GM21528 (cell line): ENCODE measurements around the gene PRPF6.
A peak's percentile ranks its signal among the peaks of the same experiment; 100 is the strongest.

Experiments used
- ATAC-seq: cut with Tn5 transposase; IDR thresholded peaks from one replicate; pipeline ENCODE4 v1.9.1; 2021; ENCODE audit warnings: mild to moderate bottlenecking, moderate library complexity; ENCODE audit not compliant: unreplicated experiment, low FRiP score

The PRPF6 gene

DNA sequence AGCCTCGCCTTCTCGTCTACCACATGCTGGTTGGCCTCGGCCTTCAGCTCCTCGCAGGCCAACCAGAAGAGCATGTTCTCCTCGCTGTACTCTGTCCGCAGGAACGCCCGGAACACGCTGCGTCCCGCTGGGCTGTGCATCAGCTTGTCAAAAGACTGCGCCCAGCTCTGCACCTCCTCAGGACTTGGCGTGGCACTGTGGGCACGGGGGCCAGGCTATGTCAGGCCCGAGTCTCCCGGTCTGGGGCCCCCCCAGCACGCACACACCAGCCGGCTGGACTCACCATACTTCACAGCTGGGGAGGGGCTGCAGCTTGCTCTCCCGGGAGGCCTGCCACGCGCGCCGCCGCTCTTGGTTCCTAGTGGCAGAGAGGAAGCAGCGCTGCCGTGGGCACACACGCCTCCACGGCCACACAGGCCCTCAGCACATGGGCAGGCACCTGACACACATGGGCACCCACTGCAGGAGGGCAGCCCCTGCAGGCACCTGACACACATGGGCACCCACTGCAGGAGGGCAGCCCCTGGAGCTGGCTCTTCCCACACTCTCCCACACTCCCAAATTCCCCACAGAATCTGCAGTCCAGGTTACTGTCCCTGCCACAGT is 93.4 kb downstream of the PRPF6 start:
- ATAC-seq: no peak

DNA sequence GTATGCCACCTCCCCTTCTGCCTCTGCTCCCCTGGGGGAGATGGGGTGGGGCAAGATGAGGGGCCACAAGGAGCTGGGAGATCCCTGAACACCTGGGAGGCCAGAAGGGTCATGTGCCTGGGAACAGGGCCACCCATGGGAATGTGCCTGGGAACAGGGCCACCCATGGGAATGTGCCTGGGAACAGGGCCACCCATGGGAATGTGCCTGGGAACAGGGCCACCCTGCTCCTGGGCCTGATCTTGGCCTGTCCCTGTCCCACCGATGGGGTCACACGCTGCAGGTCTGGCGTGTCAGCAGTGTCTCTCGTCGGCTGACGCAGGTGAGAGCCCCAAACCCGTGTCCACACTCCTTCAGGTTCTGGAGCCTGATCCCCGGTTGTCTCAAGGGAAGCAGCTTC is 94.0 kb downstream of the PRPF6 start:
- no peak for ATAC-seq

DNA sequence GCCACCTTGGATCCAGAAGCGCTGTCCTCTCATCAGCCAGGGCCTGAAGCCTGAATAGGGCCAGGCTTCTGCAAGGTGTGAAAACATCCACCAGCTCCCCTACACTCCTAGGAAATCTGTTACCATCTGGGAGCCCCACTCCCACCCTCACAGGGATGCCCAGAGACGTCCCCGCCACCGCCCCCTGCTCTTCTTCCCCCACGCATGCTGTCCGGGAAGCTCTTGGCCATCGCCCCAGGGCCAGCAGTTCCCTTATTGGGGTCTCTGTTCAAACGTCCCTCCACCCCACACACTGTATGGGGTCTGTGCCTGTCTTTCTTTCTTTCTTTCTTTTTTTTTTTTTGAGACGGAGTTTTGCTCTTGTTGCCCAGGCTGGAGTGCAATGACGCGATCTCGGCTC is 94.6 kb downstream of the PRPF6 start:
- no peak for ATAC-seq

DNA sequence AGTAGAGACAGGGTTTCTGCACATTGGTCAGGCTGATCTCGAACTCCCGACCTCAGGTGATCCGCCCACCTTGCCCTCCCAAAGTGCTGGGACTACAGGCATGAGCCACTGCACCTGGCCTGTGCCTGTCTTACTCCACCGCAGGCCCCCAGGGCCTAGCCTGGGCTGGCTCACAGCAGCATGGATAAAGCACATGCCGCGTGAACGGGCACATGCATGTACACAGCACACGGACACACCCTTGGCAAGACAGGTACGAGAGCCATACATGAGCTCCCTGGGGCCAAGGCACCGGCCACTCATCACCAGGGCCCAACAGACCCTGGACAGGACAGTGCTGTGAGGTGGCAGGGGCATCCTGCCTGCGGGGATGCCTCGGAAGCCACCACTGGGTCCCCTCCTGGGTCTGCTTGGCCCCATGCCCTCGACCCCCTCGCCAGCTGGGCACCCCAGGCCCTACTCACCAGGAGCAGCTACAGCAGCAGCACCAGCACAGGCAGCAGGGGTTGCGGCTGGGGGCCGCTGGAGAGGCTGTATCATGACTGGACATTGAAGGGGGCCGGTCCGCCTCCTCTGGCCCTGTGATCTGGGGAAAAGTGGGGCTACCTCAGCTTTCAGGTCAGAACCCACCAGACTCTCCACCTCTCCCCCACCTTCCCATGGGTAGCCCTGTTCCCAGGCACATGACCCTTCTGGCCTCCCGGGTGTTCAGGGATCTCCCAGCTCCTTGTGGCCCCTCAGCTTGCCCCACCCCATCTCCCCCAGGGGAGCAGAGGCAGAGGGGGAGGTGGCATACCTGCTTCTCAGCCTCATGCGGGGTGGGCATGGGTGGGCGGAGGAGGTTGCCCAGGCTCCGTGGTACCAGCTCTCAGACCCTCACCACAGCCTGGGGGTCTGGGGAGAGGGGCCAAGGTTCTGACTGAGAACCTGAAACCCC is 95.4 kb downstream of the PRPF6 start:
- no peak for ATAC-seq

DNA sequence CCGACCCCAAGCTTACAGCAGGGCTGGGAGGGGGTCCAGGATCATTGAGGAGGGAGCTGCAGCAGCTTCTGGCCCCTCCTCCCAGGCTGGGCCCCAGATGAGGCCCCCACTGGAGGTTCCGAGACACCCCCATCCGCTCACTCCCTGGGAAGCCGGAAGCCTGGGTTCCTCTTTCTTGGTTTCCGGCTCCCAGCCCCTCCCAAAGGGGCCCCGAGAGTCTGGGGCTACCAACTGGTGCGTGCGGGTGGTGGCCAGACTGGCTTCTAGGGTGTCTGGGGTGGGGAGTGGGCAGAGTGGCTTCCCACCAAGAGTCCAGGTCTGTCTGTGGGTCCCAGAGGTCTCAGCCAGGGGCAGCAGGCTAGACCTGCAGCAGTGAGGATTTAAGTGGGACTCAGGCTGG is 96.2 kb downstream of the PRPF6 start:
- no peak for ATAC-seq

DNA sequence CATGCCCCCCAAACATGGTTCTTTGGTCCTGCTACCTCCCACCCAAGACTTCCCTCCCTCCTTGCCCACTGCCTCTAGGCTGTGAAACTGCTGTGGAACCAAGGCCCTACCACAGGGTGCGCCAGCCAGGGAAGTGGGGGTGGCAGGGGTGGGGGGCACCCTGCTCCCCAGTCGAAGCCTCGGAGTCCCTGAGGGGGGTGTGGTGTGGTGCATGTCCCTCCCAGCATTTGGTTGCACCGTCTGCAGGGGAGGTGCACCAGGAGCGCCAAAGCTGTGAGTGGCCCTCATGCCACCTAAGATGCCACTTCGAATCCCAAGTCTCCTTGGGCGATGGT is 96.6 kb downstream of the PRPF6 start:
- no peak for ATAC-seq

DNA sequence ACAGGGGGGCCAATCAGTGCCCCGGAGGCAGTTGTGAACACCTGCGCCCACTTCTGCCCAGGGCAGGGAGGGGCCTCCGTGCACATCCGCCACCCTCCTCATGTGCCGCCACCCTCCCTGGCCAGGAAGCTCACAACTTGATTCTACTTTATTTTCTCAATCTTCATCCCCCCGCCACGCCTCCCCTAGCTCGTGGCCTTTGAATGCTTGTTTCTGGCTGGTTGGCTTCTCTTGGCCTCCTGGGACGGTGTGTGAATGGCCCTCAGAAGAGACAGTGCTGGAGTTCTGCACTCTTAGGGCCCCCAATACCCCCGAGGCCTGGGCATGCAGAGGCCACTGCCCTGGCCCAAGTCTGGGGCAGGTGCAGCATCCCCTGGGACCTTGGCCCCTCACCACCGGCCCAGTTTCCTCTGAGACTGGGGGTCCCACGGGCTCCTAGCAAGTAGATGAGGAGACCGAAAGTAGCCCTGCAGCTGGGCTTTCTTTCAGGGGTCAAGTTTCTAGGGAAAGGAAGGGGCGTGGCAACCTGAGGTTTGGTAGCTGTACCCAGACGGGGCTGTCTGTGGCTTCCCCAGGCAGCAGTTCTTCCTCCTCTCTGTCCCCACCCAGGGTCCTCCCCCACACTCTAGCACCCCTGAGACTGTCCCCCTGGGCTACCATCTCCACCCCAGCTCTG is 97.1 kb downstream of the PRPF6 start:
- ATAC-seq: no peak

DNA sequence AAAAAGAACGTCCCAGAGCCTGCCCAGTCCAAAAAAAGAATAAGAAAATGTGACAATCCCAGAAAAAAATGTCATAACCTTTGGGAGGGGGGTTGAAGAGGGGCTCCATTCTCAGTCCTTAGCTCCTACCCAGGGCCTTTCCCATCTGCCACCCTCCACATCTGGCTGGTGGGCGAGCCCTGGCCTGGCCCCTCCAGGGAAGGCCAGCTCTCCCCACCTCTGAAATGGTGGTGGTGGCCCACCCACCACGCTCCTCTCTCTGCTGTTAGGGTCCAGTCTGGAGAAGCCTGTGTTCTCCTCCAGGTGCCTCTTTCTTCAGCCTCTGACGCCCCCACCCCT is 98.0 kb downstream of the PRPF6 start:
- no peak for ATAC-seq

DNA sequence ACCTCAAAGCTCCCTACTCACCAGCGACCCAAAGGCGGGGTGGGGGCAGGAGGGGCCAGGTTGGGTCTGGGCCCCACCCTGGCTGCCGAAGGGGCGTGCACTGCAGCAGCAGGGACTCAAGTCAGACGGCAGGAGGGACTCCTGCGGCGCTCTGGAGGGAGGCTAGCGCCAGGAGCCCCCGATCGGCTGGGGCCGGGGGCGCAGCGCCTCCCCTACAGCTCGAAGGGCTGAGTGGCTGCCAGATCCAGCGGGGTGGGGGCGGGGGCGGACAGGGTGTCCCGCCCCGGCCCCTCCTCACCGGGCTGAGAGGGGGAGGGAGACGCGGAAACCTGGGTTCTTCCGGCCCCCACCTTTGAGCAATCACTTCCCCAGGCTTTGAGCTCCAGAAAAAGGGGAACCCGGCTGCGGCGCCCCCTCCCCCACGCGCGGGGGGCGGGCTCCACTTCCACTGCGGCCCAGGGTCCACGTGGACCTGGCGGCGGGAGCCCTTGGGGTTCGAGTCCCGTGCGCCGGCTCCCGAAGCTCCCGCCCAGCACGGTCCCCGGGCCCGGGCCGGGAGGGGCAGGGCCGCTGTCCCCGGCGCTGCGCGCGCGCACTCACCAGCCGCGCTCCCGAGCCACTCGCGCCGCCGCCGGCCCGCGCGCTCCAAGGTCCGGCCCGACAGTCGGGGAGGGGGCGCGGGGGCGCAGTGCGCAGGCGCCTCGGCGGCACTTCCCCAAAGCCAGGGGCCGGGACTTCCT is 98.5 kb downstream of the PRPF6 start, which contains the start of gene RGS19:
TSS of gene RGS19 (minus strand) at position 246 of the 740 bp plus-strand sequence. CDS start 2,632 bp downstream, outside the sequence.
- peak; percentile 40 for ATAC-seq

DNA sequence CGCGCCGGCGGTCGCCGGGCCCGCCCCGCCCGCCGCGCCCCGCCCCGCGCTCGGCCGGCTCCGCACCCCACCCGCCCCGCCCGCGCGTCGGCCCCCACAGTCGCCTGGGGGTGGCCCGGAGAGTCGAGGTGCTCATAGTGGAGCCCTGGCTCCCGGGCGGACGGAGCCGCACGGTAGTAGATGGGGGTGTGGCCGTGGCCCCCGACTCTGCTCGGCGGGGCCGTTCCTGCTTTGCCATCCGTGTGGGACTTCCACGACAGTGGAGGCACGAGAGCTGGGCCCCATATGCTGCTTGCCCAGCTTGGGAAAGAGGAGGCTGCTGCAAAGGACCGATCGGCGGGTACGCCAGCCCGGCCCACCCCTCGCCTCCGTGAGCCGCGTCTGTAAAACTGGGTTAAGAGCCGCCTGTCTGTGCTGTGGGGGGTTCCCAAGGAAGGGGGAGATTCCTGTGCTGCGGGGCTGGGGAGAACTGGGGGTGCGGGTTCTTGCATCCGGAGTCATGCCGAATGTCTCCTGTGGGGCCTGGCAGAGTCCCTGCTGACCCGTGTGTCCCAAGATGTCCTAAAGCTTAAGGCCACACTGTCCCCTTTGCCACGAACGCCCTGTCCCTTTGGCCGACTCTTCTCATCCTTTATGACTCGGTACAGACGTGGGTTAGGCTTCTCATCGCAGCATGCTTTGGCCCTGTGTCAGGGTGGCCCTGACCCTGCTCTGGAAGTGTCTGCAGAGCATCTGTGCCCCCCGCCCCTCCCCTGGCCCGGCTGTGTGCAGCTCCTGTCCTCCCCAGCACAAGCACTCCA is 99.3 kb downstream of the PRPF6 start, which contains the start of gene OPRL1:
TSS of gene OPRL1 (plus strand) at position 70 of the 800 bp plus-strand sequence. CDS start 12,639 bp downstream, outside the sequence.
- ATAC-seq: no peak

DNA sequence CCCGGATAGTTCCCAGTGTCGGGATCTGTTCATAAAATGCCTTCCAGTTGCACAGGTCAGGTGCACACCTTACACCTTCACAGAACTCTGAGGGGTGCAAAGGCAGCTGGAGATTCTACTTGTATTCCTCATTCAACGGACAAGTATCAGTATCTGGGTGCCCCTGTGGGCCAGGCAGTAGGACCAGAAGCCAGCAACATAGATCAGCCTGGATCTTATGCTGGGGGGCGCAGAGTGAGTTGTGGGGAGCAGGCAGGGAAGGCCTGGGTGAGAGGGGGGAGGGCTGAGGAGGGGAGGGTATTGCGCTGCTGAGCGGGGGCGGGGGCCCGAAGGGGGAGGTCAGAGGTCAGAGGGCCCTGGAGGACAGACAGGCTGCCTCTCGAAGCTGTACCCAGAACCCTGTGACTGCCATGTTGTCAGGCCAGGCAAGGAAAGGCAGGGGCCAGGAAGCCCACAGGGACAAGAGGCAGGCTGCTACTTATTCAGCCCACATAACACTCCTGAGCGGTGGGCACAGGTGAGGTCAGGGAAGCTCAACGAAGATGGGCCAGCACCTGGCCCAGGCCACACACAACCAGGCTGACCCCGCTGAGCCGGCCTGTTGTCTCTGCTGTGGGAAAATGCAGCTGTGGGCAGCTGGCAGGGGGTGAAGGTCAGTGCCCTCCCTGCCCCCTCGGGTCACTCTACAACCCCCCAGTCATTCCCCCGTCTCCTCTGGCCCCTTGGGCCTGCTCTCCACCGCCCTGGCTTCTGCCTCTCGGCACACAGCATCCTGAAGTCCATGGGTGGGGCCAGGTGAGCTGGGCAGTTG is 100.1 kb downstream of the PRPF6 start:
- ATAC-seq: no peak

DNA sequence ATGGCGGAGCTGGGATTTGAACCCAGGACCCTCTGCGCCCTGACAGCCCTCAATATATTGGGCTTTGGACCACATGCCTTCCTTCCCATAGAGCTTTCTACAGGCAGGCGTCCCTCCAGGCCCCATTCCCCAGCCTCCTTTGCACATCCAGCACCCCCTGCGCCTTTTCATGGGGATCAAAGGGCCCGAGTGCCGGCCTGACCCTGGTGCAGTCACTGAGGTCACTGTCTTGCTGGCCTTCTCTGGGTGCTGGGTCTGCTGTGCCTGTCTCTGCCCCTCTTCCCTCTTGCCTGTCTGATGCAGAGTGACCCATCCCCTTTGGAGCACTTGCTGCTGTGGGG is 100.7 kb downstream of the PRPF6 start:
- no peak for ATAC-seq

DNA sequence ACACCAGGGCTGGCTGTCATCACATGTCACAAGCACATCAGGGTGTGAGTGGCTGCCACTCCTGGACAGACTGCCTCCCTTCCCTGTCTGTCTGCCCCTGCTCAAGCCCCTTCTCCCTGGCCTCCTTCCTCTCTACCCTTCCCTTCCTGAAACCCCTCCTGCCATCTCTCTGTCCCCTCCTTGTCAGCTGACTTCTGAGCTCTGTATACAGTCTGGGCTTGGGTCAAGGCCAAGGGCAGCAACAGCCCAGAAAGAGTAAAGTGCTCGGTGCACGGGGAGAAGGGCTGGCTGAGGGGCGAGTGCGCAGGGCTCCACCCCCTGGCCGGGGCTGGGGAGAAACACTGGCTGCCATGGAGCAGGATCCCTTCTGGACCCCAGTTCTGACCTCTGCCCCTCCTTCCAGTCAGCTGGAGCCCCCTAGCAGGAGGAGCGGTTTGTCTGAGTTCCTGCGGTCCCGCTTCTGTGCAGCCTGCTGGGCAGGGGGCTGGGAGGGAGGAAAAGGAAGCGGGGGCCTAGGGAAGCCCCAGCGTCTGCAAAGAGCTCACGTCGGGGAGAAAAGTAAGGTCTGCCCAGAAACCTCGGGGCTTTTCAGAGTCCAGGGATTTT is 101.3 kb downstream of the PRPF6 start:
- no peak for ATAC-seq
